Hepatocyte (in vitro differentiated cells): Measurements from ENCODE around the gene MACROH2A1. TPM values are rescaled to one million over a fixed set of nuclear protein-coding genes. Genes with fewer than 3 reads are reported as not detected.

Experiments
- DNase-seq: peaks from one replicate; pipeline ENCODE4 v3.0.0-alpha.2; 2016; ENCODE audit warnings: low spot score
- H2AFZ ChIP-seq: fragments of 200-600 bp; sonication (generic); 2 replicates; pipeline ENCODE4 v1.6.0; 2016; ENCODE audit warnings: antibody characterized with exemption, mild to moderate bottlenecking
- H3K27ac ChIP-seq: fragments of 200-600 bp; sonication (generic); 2 replicates; pipeline ENCODE4 v1.5.1; 2016; ENCODE audit warnings: mild to moderate bottlenecking
- H3K27me3 ChIP-seq: fragments of 200-600 bp; sonication (generic); 2 replicates; pipeline ENCODE4 v1.6.1; 2016
- H3K36me3 ChIP-seq: fragments of 200-600 bp; sonication (generic); replicated peaks from 2 replicates; pipeline ENCODE4 v1.5.1; 2016; ENCODE audit warnings: low read depth; ENCODE audit not compliant: insufficient read depth
- H3K4me1 ChIP-seq: fragments of 200-600 bp; sonication (generic); 2 replicates; pipeline ENCODE4 v1.5.1; 2016; ENCODE audit warnings: mild to moderate bottlenecking, moderate library complexity; ENCODE audit not compliant: insufficient read depth
- H3K4me2 ChIP-seq: fragments of 200-600 bp; sonication (generic); 2 replicates; pipeline ENCODE4 v1.6.0; 2016
- H3K4me3 ChIP-seq: fragments of 200-600 bp; sonication (generic); 2 replicates; pipeline ENCODE4 v1.5.1; 2016; ENCODE audit warnings: mild to moderate bottlenecking
- H3K79me2 ChIP-seq: fragments of 200-600 bp; sonication (generic); 2 replicates; pipeline ENCODE4 v1.6.0; 2017; ENCODE audit warnings: mild to moderate bottlenecking
- H3K9me2 ChIP-seq: fragments of 200-600 bp; sonication (generic); replicated peaks from 2 replicates; pipeline ENCODE4 v1.6.0; 2017; ENCODE audit warnings: mild to moderate bottlenecking; ENCODE audit not compliant: insufficient read depth
- H3K9me3 ChIP-seq: fragments of 200-600 bp; sonication (generic); 2 replicates; pipeline ENCODE4 v1.5.1; 2016; ENCODE audit warnings: low read depth, mild to moderate bottlenecking
- H4K20me1 ChIP-seq: fragments of 200-600 bp; sonication (generic); 2 replicates; pipeline ENCODE4 v1.6.0; 2016; ENCODE audit warnings: mild to moderate bottlenecking; ENCODE audit not compliant: insufficient read depth, poor library complexity, severe bottlenecking
- EZH2 ChIP-seq: fragments of 200-600 bp; sonication (generic); IDR thresholded peaks from 2 replicates; pipeline ENCODE4 v1.6.1; 2016; ENCODE audit warnings: antibody characterized with exemption, mild to moderate bottlenecking, borderline replicate concordance
- EZH2phosphoT487 ChIP-seq: fragments of 200-600 bp; sonication (generic); IDR thresholded peaks from one replicate; pipeline ENCODE4 v1.6.1; 2018; ENCODE audit warnings: antibody characterized with exemption, mild to moderate bottlenecking, low read depth, moderate library complexity; ENCODE audit not compliant: unreplicated experiment, severe bottlenecking
- WGBS: methylation state at CpG from one replicate; pipeline ENCODE4 v1.1.6; 2016; ENCODE audit warnings: low lambda C conversion rate; ENCODE audit errors: missing lambda C conversion rate; 5-methylcytosine and 5-hydroxymethylcytosine counted together
- polyA plus RNA-seq: library from polyadenylated mRNA; unstranded; fragments of >200 nt; fragmentation: Nextera tagmentation; extraction: Ambion mirVana; gene quantifications from 2 replicates; pipeline ENCODE4 v1.2.1, GENCODE V29; 2016
- total RNA-seq: library from RNA; depleted of rRNA; stranded (reverse); fragments of >200 nt; gene quantifications from 2 replicates; pipeline ENCODE4 v1.2.3, GENCODE V29; 2014
- TF ChIP-seq, protein P1 (sequence below): fragments of 200-600 bp; sonication (generic); IDR thresholded peaks from 2 replicates; pipeline ENCODE4 v1.5.1; 2016; ENCODE audit warnings: antibody characterized with exemption, mild to moderate bottlenecking; ENCODE audit not compliant: poor library complexity

The MACROH2A1 gene
- total and polyA plus RNA-seq, 2 experiments from 2014 or later = 198 to 304 TPM

DNA sequence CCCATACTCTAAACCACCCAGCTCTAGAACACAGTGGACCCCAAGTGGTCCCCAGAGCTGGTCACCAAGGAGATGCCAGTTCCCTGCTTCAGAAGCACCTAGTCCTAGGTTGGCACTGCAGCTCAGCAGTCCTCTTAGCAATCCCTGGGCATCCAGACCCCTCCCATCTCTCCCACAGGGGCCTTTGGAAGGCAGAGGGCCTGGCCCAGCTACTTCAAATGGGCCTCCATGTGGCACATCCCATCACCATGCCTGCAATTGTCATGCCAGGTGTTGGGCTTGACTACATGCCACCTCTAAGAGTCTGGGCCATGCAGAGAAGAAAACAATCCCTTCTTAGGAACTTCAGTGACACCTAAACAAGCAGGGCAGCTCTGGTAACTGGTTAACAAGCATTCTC lies 14.1 kb downstream of the MACROH2A1 start:
- Histone ChIP-seq H3K4me1 (peaks cover 12% of the 10 kb centered on the region), H4K20me1 (peaks cover 56% of the 10 kb centered on the region), H3K9me2 (no peaks in the 10 kb centered on the region), H3K36me3 (peaks cover 3% of the 10 kb centered on the region), H3K4me2 (no peak overlapping the region), H3K9me3 (no peaks in the 10 kb centered on the region), H3K79me2 (peaks cover 96% of the 10 kb centered on the region), H2AFZ (no peak overlapping the region), H3K4me3 (no peak overlapping the region), H3K27ac (no peak overlapping the region), H3K27me3 (no peaks in the 10 kb centered on the region)
- DNase-seq = no peak
- TF ChIP-seq, protein P1, sequence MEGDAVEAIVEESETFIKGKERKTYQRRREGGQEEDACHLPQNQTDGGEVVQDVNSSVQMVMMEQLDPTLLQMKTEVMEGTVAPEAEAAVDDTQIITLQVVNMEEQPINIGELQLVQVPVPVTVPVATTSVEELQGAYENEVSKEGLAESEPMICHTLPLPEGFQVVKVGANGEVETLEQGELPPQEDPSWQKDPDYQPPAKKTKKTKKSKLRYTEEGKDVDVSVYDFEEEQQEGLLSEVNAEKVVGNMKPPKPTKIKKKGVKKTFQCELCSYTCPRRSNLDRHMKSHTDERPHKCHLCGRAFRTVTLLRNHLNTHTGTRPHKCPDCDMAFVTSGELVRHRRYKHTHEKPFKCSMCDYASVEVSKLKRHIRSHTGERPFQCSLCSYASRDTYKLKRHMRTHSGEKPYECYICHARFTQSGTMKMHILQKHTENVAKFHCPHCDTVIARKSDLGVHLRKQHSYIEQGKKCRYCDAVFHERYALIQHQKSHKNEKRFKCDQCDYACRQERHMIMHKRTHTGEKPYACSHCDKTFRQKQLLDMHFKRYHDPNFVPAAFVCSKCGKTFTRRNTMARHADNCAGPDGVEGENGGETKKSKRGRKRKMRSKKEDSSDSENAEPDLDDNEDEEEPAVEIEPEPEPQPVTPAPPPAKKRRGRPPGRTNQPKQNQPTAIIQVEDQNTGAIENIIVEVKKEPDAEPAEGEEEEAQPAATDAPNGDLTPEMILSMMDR = no peak
- TF ChIP-seq EZH2phosphoT487 = no peak
- no peak for TF ChIP-seq EZH2

DNA sequence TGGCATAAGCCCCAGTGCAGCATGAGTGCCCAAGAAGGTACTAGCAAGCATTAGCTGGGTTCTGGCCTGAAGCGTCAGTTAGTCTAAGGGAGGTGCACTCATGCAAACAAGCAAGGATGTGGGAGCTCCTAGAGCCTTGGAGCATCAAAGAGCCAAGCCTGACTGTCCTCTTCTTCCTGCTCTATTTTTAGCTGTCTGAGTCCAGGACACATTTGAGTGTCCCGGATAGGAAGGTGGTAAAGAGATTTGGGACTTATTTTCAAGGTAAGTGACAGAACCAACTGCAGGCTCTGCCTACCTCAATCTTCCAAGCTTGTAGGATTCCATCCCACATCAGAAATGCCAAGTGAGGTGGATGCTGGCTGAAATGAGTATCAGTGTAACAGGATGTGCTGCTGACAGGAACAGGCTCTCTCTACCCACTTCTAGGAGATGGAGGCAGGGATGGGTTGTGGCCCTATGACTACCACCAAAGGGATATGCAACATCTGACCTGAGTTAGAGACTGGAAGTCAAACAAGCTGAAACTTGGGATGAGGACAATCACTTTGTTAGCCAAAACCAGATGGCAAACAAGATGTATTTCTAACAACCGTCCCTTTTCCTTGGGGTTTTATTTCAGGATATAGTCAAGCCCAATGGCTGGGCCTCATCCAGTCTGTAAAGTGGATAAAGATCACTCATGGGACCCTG lies 15.1 kb downstream of the MACROH2A1 start:
- H3K27ac ChIP-seq = no peak overlapping the region
- H3K9me3 ChIP-seq = no peaks in the 10 kb centered on the region
- no peaks in the 10 kb centered on the region for H3K27me3 ChIP-seq
- H3K9me2 ChIP-seq = no peaks in the 10 kb centered on the region
- no peak overlapping the region for H2AFZ ChIP-seq
- H3K36me3 ChIP-seq = peaks cover 3% of the 10 kb centered on the region
- H3K4me3 ChIP-seq = no peak overlapping the region
- peaks cover 18% of the 10 kb centered on the region for H3K4me1 ChIP-seq
- no peak overlapping the region for H3K4me2 ChIP-seq
- TF ChIP-seq EZH2phosphoT487 = no peak
- TF ChIP-seq, protein P1 = no peak
- TF ChIP-seq EZH2 = no peak
- 90% methylated on average over 3 of the region's 3 CpGs for WGBS
- H4K20me1 ChIP-seq = peaks cover 50% of the 10 kb centered on the region
- no peak for DNase-seq
- peaks cover 96% of the 10 kb centered on the region for H3K79me2 ChIP-seq

- Histone ChIP-seq H3K9me2 (no peaks in the 10 kb centered on the region), H3K79me2 (peaks cover 96% of the 10 kb centered on the region), H3K4me1 (peaks cover 28% of the 10 kb centered on the region), H3K4me2 (no peak overlapping the region), H3K36me3 (no peaks in the 10 kb centered on the region), H2AFZ (no peak overlapping the region), H4K20me1 (peaks cover 48% of the 10 kb centered on the region), H3K27ac (no peak overlapping the region), H3K4me3 (no peak overlapping the region), H3K27me3 (no peaks in the 10 kb centered on the region), H3K9me3 (no peaks in the 10 kb centered on the region)
- no peak for TF ChIP-seq EZH2
- TF ChIP-seq, protein P1 = no peak
- no peak for TF ChIP-seq EZH2phosphoT487
- DNase-seq = no peak
- WGBS = 80% methylated on average over 3 of the region's 3 CpGs
These were observed 16.1 kb downstream of the MACROH2A1 start for GRCh38 chr5:135382981-135383380.
